Measurements from ENCODE around the gene MAL.

- TF ChIP-seq POLR2AphosphoS5 (IDR thresholded peaks at IDR 0.05; ENCODE audit: borderline replicate concordance, low read depth, low read length) (no peak), EZH2 (IDR thresholded peaks at IDR 0.05) (no peak), FOXP2 (optimal IDR thresholded peaks at IDR 0.05; ENCODE audit: control extremely low read depth, extremely low read length, insufficient read depth) (no peak)
Measured at GRCh38 chr2:95029898-95030341, 4.4 kb downstream of the MAL start.
